Testis (tissue), 3 donors: Measurements from ENCODE around the gene TBCD. TPM values are rescaled to one million over a fixed set of nuclear protein-coding genes. Genes with fewer than 3 reads are reported as not detected.

Experiments
- DNase-seq: peaks from one replicate; pipeline ENCODE4 v3.0.0-alpha.2; 2019
- H3K27ac ChIP-seq, 2 donors: fragments of 200-600 bp; sonication (generic); one replicate each; pipeline ENCODE4 v1.5.1; 2019
- H3K27me3 ChIP-seq: fragments of 200-600 bp; sonication (generic); one replicate; pipeline ENCODE4 v1.5.1; 2019
- H3K36me3 ChIP-seq: fragments of 200-600 bp; sonication (generic); one replicate; pipeline ENCODE4 v1.5.1; 2017; ENCODE audit warnings: low read depth; ENCODE audit errors: missing control alignments
- H3K4me1 ChIP-seq: fragments of 200-600 bp; sonication (generic); one replicate; pipeline ENCODE4 v1.5.1; 2019
- H3K4me3 ChIP-seq, 2 donors: fragments of 200-600 bp; sonication (generic); one replicate each; pipeline ENCODE4 v1.5.1; 2017 to 2019
- H3K9me3 ChIP-seq: fragments of 200-600 bp; sonication (generic); one replicate; pipeline ENCODE4 v1.5.1; 2017
- CTCF ChIP-seq, 3 experiments: fragments of 450-650 bp in 2 of 3; fragments of 200-600 bp in 1 of 3; sonication (generic) in 1 of 3; IDR thresholded peaks; one replicate each; pipeline ENCODE4 v1.5.1; 2016 to 2019; ENCODE audit warnings: antibody characterized with exemption in 3 of 3, mild to moderate bottlenecking in 2 of 3, moderate library complexity in 1 of 3
- POLR2A ChIP-seq: fragments of 450-650 bp; IDR thresholded peaks from one replicate; pipeline ENCODE4 v1.6.1; 2017; ENCODE audit warnings: antibody characterized with exemption, mild to moderate bottlenecking, moderate library complexity
- WGBS, 2 donors: methylation state at CpG; one replicate each; pipeline ENCODE4 v1.1.5; 2018; 5-methylcytosine and 5-hydroxymethylcytosine counted together
- intact Hi-C: fragments of 100-400 bp; cut with DNase I; formaldehyde crosslinking; loops from one replicate; pipeline ENCODE4 v1.15.1; 2023; ENCODE audit warnings: low total_unique reads
- polyA plus RNA-seq: library from polyadenylated mRNA; stranded (reverse); fragments of 350-450 nt; fragmentation: Illumina TruSeq; extraction: RNeasy Lipid Tissue Mini Kit (QIAGEN cat#74804); gene quantifications from one replicate; pipeline ENCODE4 v1.2.3, GENCODE V29; 2014; ENCODE audit warnings: low read depth, low replicate concordance; ENCODE audit not compliant: insufficient read depth
- total RNA-seq, 2 donors: library from RNA; depleted of rRNA; stranded (reverse); fragments of >200 nt; gene quantifications; one replicate each; pipeline ENCODE4 v1.2.3, GENCODE V29; 2016

Gene TBCD
- total and polyA plus RNA-seq, 3 donors from 2014 or later: 81.2 to 128 (median 115) TPM

- H3K4me3 ChIP-seq: no peak overlapping the region
- 72% methylated on average over 22 to 23 of the region's 23 CpGs for WGBS, 2 donors
- no peak overlapping the region for H3K27ac ChIP-seq
- intact Hi-C loops: no loop called here
- DNase-seq: no peak
- peaks cover 7% of the 10 kb centered on the region for H3K4me1 ChIP-seq
- H3K36me3 ChIP-seq: no peaks in the 10 kb centered on the region
- no peaks in the 10 kb centered on the region for H3K9me3 ChIP-seq
- no peaks in the 10 kb centered on the region for H3K27me3 ChIP-seq
- TF ChIP-seq CTCF (IDR thresholded peaks at IDR 0.05): no peak
- no peak for TF ChIP-seq POLR2A
These were observed 96.2 kb downstream of the TBCD start for GRCh38 chr17:82848022-82848592.

GRCh38 chr17:82849076-82849945, 97.4 kb downstream of the TBCD start:
- no peak for TF ChIP-seq POLR2A
- TF ChIP-seq CTCF (IDR thresholded peaks at IDR 0.05): no peak
- DNase-seq: no peak
- H3K27me3 ChIP-seq: no peaks in the 10 kb centered on the region
- H3K4me1 ChIP-seq: peaks cover 2% of the 10 kb centered on the region
- WGBS, 2 donors: 88 to 93% methylated on average over 26 to 33 of the region's 33 CpGs
- no peaks in the 10 kb centered on the region for H3K36me3 ChIP-seq
- H3K4me3 ChIP-seq: no peak overlapping the region
- intact Hi-C loops: no loop called here
- no peaks in the 10 kb centered on the region for H3K9me3 ChIP-seq
- no peak overlapping the region for H3K27ac ChIP-seq

- 90 to 98% methylated on average over 11 to 12 of the region's 12 CpGs for WGBS, 2 donors
- Histone ChIP-seq H3K27ac (no peak overlapping the region), H3K27me3 (no peaks in the 10 kb centered on the region), H3K4me1 (no peaks in the 10 kb centered on the region), H3K36me3 (no peaks in the 10 kb centered on the region), H3K9me3 (no peaks in the 10 kb centered on the region), H3K4me3 (no peak overlapping the region)
- no peak for DNase-seq
- intact Hi-C loops: no loop called here
- TF ChIP-seq CTCF (IDR thresholded peaks at IDR 0.05) (no peak), POLR2A (no peak)
These were observed 99.5 kb downstream of the TBCD start for GRCh38 chr17:82851381-82851780.

- intact Hi-C loops: no loop called here
- DNase-seq: no peak
- H3K4me3 ChIP-seq: no peak overlapping the region
- H3K4me1 ChIP-seq: no peaks in the 10 kb centered on the region
- H3K27me3 ChIP-seq: no peaks in the 10 kb centered on the region
- no peaks in the 10 kb centered on the region for H3K36me3 ChIP-seq
- no peaks in the 10 kb centered on the region for H3K9me3 ChIP-seq
- H3K27ac ChIP-seq: no peak overlapping the region
- no peak for TF ChIP-seq POLR2A
- no peak for TF ChIP-seq CTCF (IDR thresholded peaks at IDR 0.05)
- 96 to 97% methylated on average over 11 of the region's 11 CpGs for WGBS, 2 donors
These were observed 102.4 kb downstream of the TBCD start for GRCh38 chr17:82854226-82854625.
